Measurements from ENCODE around the gene BCL7A.

BCL7A gene

GRCh38 chr12:122021822-122022392 lies at the start of gene BCL7A:
BCL7A (plus strand) TSS chr12:122021884; CDS start chr12:122022092, 208 bp downstream.
- peaks cover 31% of the 10 kb centered on the region for H3K27me3 ChIP-seq (ENCODE audit: control insufficient read depth, insufficient read depth, low read length)
- H3K9me3 ChIP-seq (ENCODE audit: control insufficient read depth, low read depth, low read length), result no peaks in the 10 kb centered on the region
- H3K4me3 ChIP-seq (ENCODE audit: low read length), result peak within 1 kb of the TSS; percentile 77
- H3K9ac ChIP-seq (ENCODE audit: low read length), result peak within 1 kb of the TSS; percentile 87
- H3K27ac ChIP-seq (ENCODE audit: low read length), result no peak within 1 kb of the TSS
- H3K36me3 ChIP-seq (ENCODE audit: control insufficient read depth, low read depth, low read length), result no peaks in the 10 kb centered on the region
- peaks cover 4% of the 10 kb centered on the region for H3K4me1 ChIP-seq (ENCODE audit: control insufficient read depth, low read depth, low read length)

GRCh38 chr12:121974026-121974985 lies 47.4 kb upstream of the BCL7A start:
- H3K27ac ChIP-seq (ENCODE audit: low read length), result no peak overlapping the region

GRCh38 chr12:121975021-121975420 lies 46.7 kb upstream of the BCL7A start:
- Histone ChIP-seq H3K36me3 (ENCODE audit: control insufficient read depth, low read depth, low read length) (no peaks in the 10 kb centered on the region), H3K4me3 (ENCODE audit: low read length) (no peak overlapping the region), H3K9me3 (ENCODE audit: control insufficient read depth, low read depth, low read length) (no peaks in the 10 kb centered on the region), H3K4me1 (ENCODE audit: control insufficient read depth, low read depth, low read length) (no peaks in the 10 kb centered on the region), H3K9ac (ENCODE audit: low read length) (no peak overlapping the region), H3K27me3 (ENCODE audit: control insufficient read depth, insufficient read depth, low read length) (no peaks in the 10 kb centered on the region), H3K27ac (ENCODE audit: low read length) (no peak overlapping the region)

More at GRCh38 chr12:121974026-121974985, 47.4 kb upstream of the BCL7A start:
- H3K9me3 ChIP-seq (ENCODE audit: control insufficient read depth, low read depth, low read length), result no peaks in the 10 kb centered on the region
- H3K4me1 ChIP-seq (ENCODE audit: control insufficient read depth, low read depth, low read length), result no peaks in the 10 kb centered on the region
- no peaks in the 10 kb centered on the region for H3K36me3 ChIP-seq (ENCODE audit: control insufficient read depth, low read depth, low read length)
- no peak overlapping the region for H3K4me3 ChIP-seq (ENCODE audit: low read length)
- H3K27me3 ChIP-seq (ENCODE audit: control insufficient read depth, insufficient read depth, low read length), result no peaks in the 10 kb centered on the region
- no peak overlapping the region for H3K9ac ChIP-seq (ENCODE audit: low read length)

GRCh38 chr12:121976950-121977349 lies 44.7 kb upstream of the BCL7A start:
- Histone ChIP-seq H3K9ac (ENCODE audit: low read length) (no peak overlapping the region), H3K36me3 (ENCODE audit: control insufficient read depth, low read depth, low read length) (no peaks in the 10 kb centered on the region), H3K4me3 (ENCODE audit: low read length) (no peak overlapping the region), H3K4me1 (ENCODE audit: control insufficient read depth, low read depth, low read length) (peaks cover 3% of the 10 kb centered on the region), H3K27ac (ENCODE audit: low read length) (no peak overlapping the region), H3K27me3 (ENCODE audit: control insufficient read depth, insufficient read depth, low read length) (no peaks in the 10 kb centered on the region), H3K9me3 (ENCODE audit: control insufficient read depth, low read depth, low read length) (no peaks in the 10 kb centered on the region)

- Histone ChIP-seq H3K27me3 (ENCODE audit: control insufficient read depth, insufficient read depth, low read length) (no peaks in the 10 kb centered on the region), H3K36me3 (ENCODE audit: control insufficient read depth, low read depth, low read length) (no peaks in the 10 kb centered on the region), H3K4me1 (ENCODE audit: control insufficient read depth, low read depth, low read length) (peaks cover 3% of the 10 kb centered on the region), H3K9me3 (ENCODE audit: control insufficient read depth, low read depth, low read length) (no peaks in the 10 kb centered on the region), H3K4me3 (ENCODE audit: low read length) (no peak overlapping the region), H3K27ac (ENCODE audit: low read length) (no peak overlapping the region), H3K9ac (ENCODE audit: low read length) (no peak overlapping the region)
Measured at GRCh38 chr12:121980191-121980891, 41.3 kb upstream of the BCL7A start.

- H3K4me3 ChIP-seq (ENCODE audit: low read length), result no peak overlapping the region
- H3K27me3 ChIP-seq (ENCODE audit: control insufficient read depth, insufficient read depth, low read length), result no peaks in the 10 kb centered on the region
- no peak overlapping the region for H3K9ac ChIP-seq (ENCODE audit: low read length)
- no peak overlapping the region for H3K27ac ChIP-seq (ENCODE audit: low read length)
- H3K4me1 ChIP-seq (ENCODE audit: control insufficient read depth, low read depth, low read length), result peaks cover 3% of the 10 kb centered on the region
- no peaks in the 10 kb centered on the region for H3K9me3 ChIP-seq (ENCODE audit: control insufficient read depth, low read depth, low read length)
- no peaks in the 10 kb centered on the region for H3K36me3 ChIP-seq (ENCODE audit: control insufficient read depth, low read depth, low read length)
Measured at GRCh38 chr12:121980892-121981272, 40.8 kb upstream of the BCL7A start.

GRCh38 chr12:121981456-121981855 lies 40.2 kb upstream of the BCL7A start:
- no peak overlapping the region for H3K9ac ChIP-seq (ENCODE audit: low read length)

GRCh38 chr12:121982950-121983349 lies 38.7 kb upstream of the BCL7A start:
- Histone ChIP-seq H3K36me3 (ENCODE audit: control insufficient read depth, low read depth, low read length) (no peaks in the 10 kb centered on the region), H3K27ac (ENCODE audit: low read length) (no peak overlapping the region), H3K4me3 (ENCODE audit: low read length) (no peak overlapping the region), H3K9me3 (ENCODE audit: control insufficient read depth, low read depth, low read length) (no peaks in the 10 kb centered on the region), H3K9ac (ENCODE audit: low read length) (no peak overlapping the region), H3K27me3 (ENCODE audit: control insufficient read depth, insufficient read depth, low read length) (no peaks in the 10 kb centered on the region), H3K4me1 (ENCODE audit: control insufficient read depth, low read depth, low read length) (peaks cover 3% of the 10 kb centered on the region)

More at GRCh38 chr12:121981456-121981855, 40.2 kb upstream of the BCL7A start:
- H3K4me3 ChIP-seq (ENCODE audit: low read length), result no peak overlapping the region
- no peaks in the 10 kb centered on the region for H3K9me3 ChIP-seq (ENCODE audit: control insufficient read depth, low read depth, low read length)
- H3K27me3 ChIP-seq (ENCODE audit: control insufficient read depth, insufficient read depth, low read length), result no peaks in the 10 kb centered on the region
- no peaks in the 10 kb centered on the region for H3K36me3 ChIP-seq (ENCODE audit: control insufficient read depth, low read depth, low read length)
- H3K27ac ChIP-seq (ENCODE audit: low read length), result no peak overlapping the region
- peaks cover 3% of the 10 kb centered on the region for H3K4me1 ChIP-seq (ENCODE audit: control insufficient read depth, low read depth, low read length)

- Histone ChIP-seq H3K4me1 (ENCODE audit: control insufficient read depth, low read depth, low read length) (peaks cover 3% of the 10 kb centered on the region), H3K27me3 (ENCODE audit: control insufficient read depth, insufficient read depth, low read length) (no peaks in the 10 kb centered on the region), H3K9me3 (ENCODE audit: control insufficient read depth, low read depth, low read length) (no peaks in the 10 kb centered on the region), H3K9ac (ENCODE audit: low read length) (no peak overlapping the region), H3K4me3 (ENCODE audit: low read length) (no peak overlapping the region), H3K36me3 (ENCODE audit: control insufficient read depth, low read depth, low read length) (no peaks in the 10 kb centered on the region), H3K27ac (ENCODE audit: low read length) (no peak overlapping the region)
Measured at GRCh38 chr12:121983536-121984210, 38.0 kb upstream of the BCL7A start.

GRCh38 chr12:121986489-121987245 lies 35.0 kb upstream of the BCL7A start:
- no peaks in the 10 kb centered on the region for H3K9me3 ChIP-seq (ENCODE audit: control insufficient read depth, low read depth, low read length)
- no peaks in the 10 kb centered on the region for H3K27me3 ChIP-seq (ENCODE audit: control insufficient read depth, insufficient read depth, low read length)
- H3K4me1 ChIP-seq (ENCODE audit: control insufficient read depth, low read depth, low read length), result no peaks in the 10 kb centered on the region
- no peak overlapping the region for H3K27ac ChIP-seq (ENCODE audit: low read length)
- no peaks in the 10 kb centered on the region for H3K36me3 ChIP-seq (ENCODE audit: control insufficient read depth, low read depth, low read length)
- H3K9ac ChIP-seq (ENCODE audit: low read length), result no peak overlapping the region
- H3K4me3 ChIP-seq (ENCODE audit: low read length), result no peak overlapping the region
